DOHH2 (cell line): ENCODE results near the gene AXIN1.

ENCODE experiments used
- H3F3A ChIP-seq: fragments of 200-600 bp; sonication (generic), shearing (Covaris generic); 2 replicates; pipeline ENCODE4 v1.6.0; 2016; ENCODE audit warnings: antibody characterized with exemption, mild to moderate bottlenecking; ENCODE audit not compliant: control insufficient read depth, insufficient read depth
- H3K27ac ChIP-seq: fragments of 200-600 bp; sonication (generic); 2 replicates; pipeline ENCODE4 v1.5.1; 2014; ENCODE audit warnings: low read depth, mild to moderate bottlenecking, low read length, moderate library complexity
- H3K27me3 ChIP-seq: fragments of 200-600 bp; sonication (generic); 2 replicates; pipeline ENCODE4 v1.6.1; 2014; ENCODE audit warnings: mild to moderate bottlenecking, low read length, mixed read lengths; ENCODE audit not compliant: control insufficient read depth
- H3K36me3 ChIP-seq: fragments of 200-600 bp; sonication (generic); 2 replicates; pipeline ENCODE4 v1.6.1; 2014; ENCODE audit warnings: mild to moderate bottlenecking, low read length, moderate library complexity, mixed read lengths; ENCODE audit not compliant: control insufficient read depth
- H3K4me1 ChIP-seq: fragments of 200-600 bp; sonication (generic); 2 replicates; pipeline ENCODE4 v1.6.1; 2014; ENCODE audit warnings: mild to moderate bottlenecking, low read length, mixed read lengths; ENCODE audit not compliant: control insufficient read depth
- H3K4me2 ChIP-seq: fragments of 200-600 bp; sonication (generic); 2 replicates; pipeline ENCODE4 v1.6.0; 2014; ENCODE audit warnings: mild to moderate bottlenecking, low read length, moderate library complexity
- H3K4me3 ChIP-seq: fragments of 200-600 bp; sonication (generic); 2 replicates; pipeline ENCODE4 v1.5.1; 2014; ENCODE audit warnings: mild to moderate bottlenecking, low read length, mixed read lengths
- H3K79me2 ChIP-seq: fragments of 200-600 bp; sonication (generic); 2 replicates; pipeline ENCODE4 v1.6.1; 2014; ENCODE audit warnings: mild to moderate bottlenecking, low read length, mixed read lengths; ENCODE audit not compliant: control insufficient read depth
- H3K9me2 ChIP-seq: fragments of 200-600 bp; sonication (generic); replicated peaks from 2 replicates; pipeline ENCODE4 v1.6.1; 2014; ENCODE audit warnings: mild to moderate bottlenecking, low read length, mixed read lengths; ENCODE audit not compliant: control insufficient read depth
- H3K9me3 ChIP-seq: fragments of 200-600 bp; sonication (generic); 2 replicates; pipeline ENCODE4 v1.6.1; 2014; ENCODE audit warnings: antibody characterized with exemption, low read length, mixed read lengths; ENCODE audit not compliant: control insufficient read depth, insufficient read depth
- H4K20me1 ChIP-seq: fragments of 200-600 bp; sonication (generic); 2 replicates; pipeline ENCODE4 v1.6.0; 2014; ENCODE audit warnings: low read depth, mild to moderate bottlenecking, antibody characterized with exemption, low read length, moderate library complexity; ENCODE audit not compliant: control insufficient read depth, insufficient read depth
- EZH2phosphoT487 ChIP-seq: fragments of 200-600 bp; sonication (generic); IDR thresholded peaks from 2 replicates; pipeline ENCODE4 v1.6.1; 2017; ENCODE audit warnings: borderline replicate concordance, mild to moderate bottlenecking, antibody characterized with exemption, low read length, moderate library complexity, mixed read lengths
- TF ChIP-seq, protein P1 (sequence below): fragments of 200-600 bp; sonication (generic); IDR thresholded peaks from one replicate; pipeline ENCODE4 v1.5.1; 2014; ENCODE audit warnings: antibody characterized with exemption, mild to moderate bottlenecking, low read depth, low read length; ENCODE audit not compliant: poor library complexity, severe bottlenecking

AXIN1 gene

DNA sequence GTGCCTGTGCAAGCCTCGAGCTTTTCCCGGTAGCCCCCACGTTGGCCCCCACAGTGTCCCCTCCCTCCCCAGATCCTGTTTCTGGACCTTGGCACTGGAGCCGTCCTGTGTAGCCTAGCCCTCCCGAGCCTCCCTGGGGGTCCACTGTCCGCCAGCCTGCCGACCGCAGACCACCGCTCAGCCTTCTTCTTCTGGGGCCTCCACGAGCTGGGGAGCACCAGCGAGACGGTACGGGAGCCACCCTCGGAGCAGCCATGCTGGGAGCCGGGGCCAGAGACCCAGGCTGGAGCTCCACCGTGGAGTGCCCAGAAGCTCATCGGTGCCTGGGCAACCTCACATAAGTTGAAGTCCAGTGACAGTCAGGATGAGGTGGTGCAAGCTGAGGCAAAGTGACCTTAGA lies 88.6 kb downstream of the AXIN1 start:
- Histone ChIP-seq H3K9me2 (no peaks in the 10 kb centered on the region), H3K4me3 (no peak overlapping the region), H4K20me1 (no peaks in the 10 kb centered on the region), H3K4me2 (no peak overlapping the region), H3K27ac (no peak overlapping the region), H3K9me3 (no peaks in the 10 kb centered on the region), H3K27me3 (no peaks in the 10 kb centered on the region), H3K4me1 (no peaks in the 10 kb centered on the region), H3F3A (no peaks in the 10 kb centered on the region), H3K79me2 (no peaks in the 10 kb centered on the region), H3K36me3 (0 out of 2 replicates have a peak, but pooled peaks cover 4% of the 10 kb centered on the region)
- TF ChIP-seq, protein P1, sequence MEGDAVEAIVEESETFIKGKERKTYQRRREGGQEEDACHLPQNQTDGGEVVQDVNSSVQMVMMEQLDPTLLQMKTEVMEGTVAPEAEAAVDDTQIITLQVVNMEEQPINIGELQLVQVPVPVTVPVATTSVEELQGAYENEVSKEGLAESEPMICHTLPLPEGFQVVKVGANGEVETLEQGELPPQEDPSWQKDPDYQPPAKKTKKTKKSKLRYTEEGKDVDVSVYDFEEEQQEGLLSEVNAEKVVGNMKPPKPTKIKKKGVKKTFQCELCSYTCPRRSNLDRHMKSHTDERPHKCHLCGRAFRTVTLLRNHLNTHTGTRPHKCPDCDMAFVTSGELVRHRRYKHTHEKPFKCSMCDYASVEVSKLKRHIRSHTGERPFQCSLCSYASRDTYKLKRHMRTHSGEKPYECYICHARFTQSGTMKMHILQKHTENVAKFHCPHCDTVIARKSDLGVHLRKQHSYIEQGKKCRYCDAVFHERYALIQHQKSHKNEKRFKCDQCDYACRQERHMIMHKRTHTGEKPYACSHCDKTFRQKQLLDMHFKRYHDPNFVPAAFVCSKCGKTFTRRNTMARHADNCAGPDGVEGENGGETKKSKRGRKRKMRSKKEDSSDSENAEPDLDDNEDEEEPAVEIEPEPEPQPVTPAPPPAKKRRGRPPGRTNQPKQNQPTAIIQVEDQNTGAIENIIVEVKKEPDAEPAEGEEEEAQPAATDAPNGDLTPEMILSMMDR: no peak

DNA sequence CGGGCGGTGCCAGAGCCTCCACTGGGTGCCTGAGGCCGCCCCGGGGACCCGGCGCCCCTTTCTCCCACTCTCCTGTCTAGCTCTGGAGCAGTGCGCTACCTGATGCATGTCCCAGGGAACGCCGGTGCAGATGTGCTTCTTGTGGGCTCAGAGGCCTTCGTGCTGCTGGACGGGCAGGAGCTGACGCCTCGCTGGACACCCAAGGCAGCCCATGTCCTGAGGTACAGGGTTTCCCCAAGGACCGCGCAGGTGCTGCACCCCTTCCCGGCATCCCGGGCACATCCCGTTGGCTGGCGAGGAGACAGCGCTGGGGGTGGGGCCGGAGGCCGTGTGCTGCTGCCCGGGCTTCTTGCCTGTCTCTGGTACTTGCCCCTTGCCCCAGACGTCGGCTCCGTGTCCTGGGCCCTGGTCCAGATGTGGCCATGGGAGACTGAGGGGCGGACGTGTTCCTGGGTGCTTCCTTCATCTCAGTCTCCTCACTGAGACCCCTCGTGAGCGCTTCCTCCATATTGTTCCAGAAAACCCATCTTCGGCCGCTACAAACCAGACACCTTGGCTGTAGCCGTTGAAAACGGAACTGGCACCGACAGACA lies 89.2 kb downstream of the AXIN1 start:
- Histone ChIP-seq H3K27ac (no peak overlapping the region), H3K4me2 (no peak overlapping the region), H3K4me1 (no peaks in the 10 kb centered on the region), H3K79me2 (no peaks in the 10 kb centered on the region), H4K20me1 (no peaks in the 10 kb centered on the region), H3K9me2 (no peaks in the 10 kb centered on the region), H3K36me3 (0 out of 2 replicates have a peak, but pooled peaks cover 4% of the 10 kb centered on the region), H3K27me3 (no peaks in the 10 kb centered on the region), H3F3A (no peaks in the 10 kb centered on the region), H3K4me3 (no peak overlapping the region), H3K9me3 (no peaks in the 10 kb centered on the region)
- no peak for TF ChIP-seq EZH2phosphoT487

DNA sequence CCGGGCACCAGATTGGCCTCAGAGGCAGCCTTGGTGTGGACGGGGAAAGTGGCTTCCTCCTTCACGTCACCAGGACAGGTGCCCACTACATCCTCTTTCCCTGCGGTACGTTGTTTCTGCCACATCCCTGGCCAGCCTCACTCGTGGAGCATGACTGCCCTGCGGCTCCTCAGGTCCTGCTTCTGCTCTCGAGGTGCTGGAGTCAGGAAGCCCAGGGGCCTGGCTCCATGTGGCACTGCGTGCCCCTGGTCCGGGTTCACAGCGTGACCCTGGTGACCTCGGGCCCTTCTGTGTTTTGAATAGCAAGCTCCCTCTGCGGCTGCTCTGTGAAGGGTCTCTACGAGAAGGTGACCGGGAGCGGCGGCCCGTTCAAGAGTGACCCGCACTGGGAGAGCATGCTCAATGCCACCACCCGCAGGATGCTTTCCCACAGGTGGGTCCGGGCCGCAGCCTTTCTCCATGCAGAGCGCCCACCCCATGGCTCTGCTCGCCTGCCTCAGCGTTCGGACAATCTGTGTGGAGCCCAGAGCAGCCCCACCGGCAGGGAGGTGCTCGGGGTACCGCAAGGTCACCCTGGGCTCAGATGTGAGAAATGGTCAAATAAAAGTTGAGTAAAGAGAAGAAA lies 90.3 kb downstream of the AXIN1 start:
- H3K9me3 ChIP-seq: no peaks in the 10 kb centered on the region
- H3F3A ChIP-seq: no peaks in the 10 kb centered on the region
- TF ChIP-seq, protein P1: no peak
- TF ChIP-seq EZH2phosphoT487: no peak
- H4K20me1 ChIP-seq: no peaks in the 10 kb centered on the region
- H3K27me3 ChIP-seq: no peaks in the 10 kb centered on the region
- H3K4me2 ChIP-seq: no peak overlapping the region
- 0 out of 2 replicates have a peak, but pooled peaks cover 4% of the 10 kb centered on the region for H3K36me3 ChIP-seq
- no peaks in the 10 kb centered on the region for H3K4me1 ChIP-seq
- no peak overlapping the region for H3K4me3 ChIP-seq
- no peak overlapping the region for H3K27ac ChIP-seq
- H3K79me2 ChIP-seq: no peaks in the 10 kb centered on the region
- H3K9me2 ChIP-seq: no peaks in the 10 kb centered on the region

DNA sequence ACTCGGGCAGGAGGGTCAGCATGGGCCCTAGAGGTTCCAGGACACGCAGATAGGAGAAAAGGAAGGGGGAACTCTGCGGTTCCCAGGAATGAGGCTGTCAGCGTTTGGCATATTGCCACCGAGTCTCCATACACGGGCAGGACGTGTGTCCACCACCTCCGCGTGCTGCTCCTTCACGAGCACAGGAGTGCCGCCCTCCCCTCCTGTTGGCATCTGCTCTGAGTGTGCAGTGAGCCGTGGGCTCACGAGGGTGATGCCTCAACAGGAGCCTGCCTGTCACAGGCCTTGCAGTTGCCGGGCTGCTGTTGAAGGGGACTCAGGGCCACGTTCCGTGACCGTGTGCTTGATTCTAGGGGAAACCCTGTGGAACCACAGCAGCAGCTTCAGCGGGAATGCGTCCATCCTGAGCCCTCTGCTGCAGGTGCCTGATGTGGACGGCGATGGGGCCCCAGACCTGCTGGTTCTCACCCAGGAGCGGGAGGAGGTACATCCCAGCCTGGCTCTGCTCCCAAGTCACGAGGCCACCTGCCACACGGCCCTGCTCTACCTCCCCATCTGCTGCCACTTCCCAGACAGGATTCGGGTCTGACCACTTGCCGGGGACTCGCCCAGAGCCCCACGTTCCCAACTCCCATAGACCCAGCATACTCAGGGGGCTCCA lies 91.4 kb downstream of the AXIN1 start:
- Histone ChIP-seq H3F3A (no peaks in the 10 kb centered on the region), H3K9me2 (no peaks in the 10 kb centered on the region), H3K4me1 (no peaks in the 10 kb centered on the region), H3K79me2 (no peaks in the 10 kb centered on the region), H4K20me1 (no peaks in the 10 kb centered on the region), H3K27me3 (no peaks in the 10 kb centered on the region), H3K9me3 (no peaks in the 10 kb centered on the region), H3K36me3 (0 out of 2 replicates have a peak, but pooled peaks cover 4% of the 10 kb centered on the region), H3K4me2 (no peak overlapping the region), H3K27ac (no peak overlapping the region), H3K4me3 (no peak overlapping the region)
- no peak for TF ChIP-seq EZH2phosphoT487
- TF ChIP-seq, protein P1: no peak
